ACHN (cell line): ENCODE results near the gene BICD1.

Experiments
- DNase-seq: peaks from one replicate; pipeline ENCODE4 v3.0.0-alpha.2; 2015
- in situ Hi-C: cut with HindIII; loops from 2 replicates; pipeline ENCODE4 v1.10.0; 2017; ENCODE audit warnings: low sequenced_read_pairs, low pct_ligation_motif_present, low pct_unique_long_range_greater_than_20kb

Gene BICD1

DNA sequence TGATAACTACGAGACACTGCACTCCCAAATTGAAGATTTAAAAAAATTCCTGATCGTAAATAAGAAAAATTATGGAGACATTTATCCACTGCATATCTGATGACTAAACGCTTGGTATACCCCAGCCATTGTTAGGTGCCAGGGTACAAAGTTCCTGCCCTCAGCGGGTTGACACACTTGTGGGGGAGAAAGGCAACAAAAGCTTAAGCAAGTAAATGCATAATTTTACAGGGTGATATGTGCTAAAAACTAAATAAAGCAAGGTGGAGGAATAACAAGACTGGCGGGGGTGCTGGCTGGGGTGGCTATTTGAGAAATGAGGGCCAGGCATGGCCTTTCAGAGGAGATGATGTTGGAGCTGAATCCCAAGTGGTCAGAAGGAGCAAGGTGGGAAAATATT, 25.0 kb downstream of the BICD1 start:
- in situ Hi-C loops = no loop called here
- DNase-seq = no peak

DNA sequence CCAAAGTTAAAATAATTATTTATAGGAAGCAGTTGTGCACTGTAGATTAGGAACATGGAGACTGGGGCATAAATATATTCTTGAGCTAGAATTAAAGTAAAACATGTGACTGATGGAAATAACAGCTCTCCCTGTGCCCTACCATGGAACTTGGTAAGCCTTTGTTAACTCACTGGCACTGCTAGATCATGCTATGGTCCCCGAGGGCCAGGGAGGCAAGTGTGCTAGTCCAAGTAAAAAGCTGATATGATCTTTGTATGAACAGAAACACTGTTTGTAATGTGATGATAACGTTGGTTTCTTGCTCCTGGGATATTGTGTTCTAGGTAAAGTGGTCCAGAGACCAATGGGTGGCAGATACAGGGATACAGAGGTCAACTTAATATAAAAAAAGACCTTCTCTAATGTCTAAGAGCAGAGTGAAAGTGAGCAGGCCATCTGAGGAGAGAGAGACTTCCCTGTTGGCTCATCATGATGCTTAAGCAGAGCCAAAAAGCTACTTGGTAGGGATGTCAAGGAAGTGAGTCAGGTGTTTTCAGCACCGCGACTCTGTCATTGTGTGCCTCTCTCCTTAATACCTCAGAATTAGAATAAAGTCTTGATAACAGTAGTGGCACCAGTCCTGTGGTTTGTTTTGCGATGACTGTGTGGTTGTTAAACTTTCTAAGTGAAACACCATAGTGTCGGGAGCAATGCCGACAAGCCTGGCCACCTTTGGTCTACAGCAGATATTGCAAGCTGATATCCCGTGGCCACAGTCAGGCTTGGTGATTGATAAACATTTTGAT, 27.6 kb downstream of the BICD1 start:
- in situ Hi-C loops = no loop called here
- peak; percentile 65 for DNase-seq

DNA sequence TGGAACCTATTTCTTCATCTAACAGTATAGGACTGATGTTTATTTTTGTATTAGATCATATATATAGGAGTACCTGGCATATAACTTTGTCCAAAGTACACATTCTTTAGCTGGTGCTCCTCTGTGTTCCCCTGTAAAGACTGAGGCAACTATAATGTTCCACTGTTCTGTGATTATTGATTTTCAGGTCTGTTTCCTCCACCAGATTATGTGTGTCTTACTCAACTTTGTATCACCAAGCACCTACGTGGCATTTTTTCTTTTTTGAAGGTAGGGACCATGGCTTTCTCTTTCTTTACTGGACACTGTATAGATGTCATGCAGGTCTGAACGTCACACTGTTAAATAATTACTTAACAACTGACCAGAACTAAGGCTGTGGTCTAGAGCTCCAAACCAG, 29.3 kb downstream of the BICD1 start:
- DNase-seq = no peak
- in situ Hi-C loops = no loop called here

DNA sequence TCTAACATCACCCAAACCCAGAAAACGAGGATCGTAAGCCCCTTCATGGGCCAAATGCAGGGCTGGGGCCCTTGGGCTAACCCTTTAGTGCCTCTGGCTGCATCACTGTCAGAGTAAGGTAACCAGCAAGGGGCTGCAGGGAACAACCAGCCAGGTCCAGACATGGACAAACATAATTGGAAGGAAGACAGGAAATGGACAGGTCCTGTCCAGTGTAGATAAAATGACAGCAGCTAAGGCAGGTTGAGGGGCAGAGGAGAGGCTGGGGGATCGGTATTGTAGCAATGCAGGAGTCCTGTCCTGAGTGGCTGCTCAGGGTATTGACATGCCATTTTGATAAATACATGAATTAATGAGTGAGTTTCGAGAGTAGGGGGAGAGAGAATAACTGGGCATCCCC, 29.8 kb downstream of the BICD1 start:
- no peak for DNase-seq
- in situ Hi-C loops = no loop called here

DNA sequence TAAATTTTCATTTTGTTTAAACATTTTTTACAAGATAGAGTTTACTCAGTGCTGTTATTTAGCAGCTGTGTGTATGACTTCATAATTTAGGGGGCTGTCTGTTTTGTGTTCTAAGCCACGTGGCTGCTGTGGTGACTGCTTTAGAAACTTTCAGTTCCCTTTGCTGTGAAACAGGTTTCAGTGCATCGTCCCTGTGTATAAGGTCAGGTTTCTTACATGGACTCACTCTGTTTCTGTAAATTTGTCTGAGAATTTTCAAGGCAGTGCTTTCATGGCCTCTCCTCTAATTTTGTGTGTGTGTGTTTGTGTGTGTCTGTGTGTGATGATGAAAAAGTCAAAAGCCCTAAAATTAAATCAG, 32.4 kb downstream of the BICD1 start:
- in situ Hi-C loops = no loop called here
- DNase-seq = no peak

DNA sequence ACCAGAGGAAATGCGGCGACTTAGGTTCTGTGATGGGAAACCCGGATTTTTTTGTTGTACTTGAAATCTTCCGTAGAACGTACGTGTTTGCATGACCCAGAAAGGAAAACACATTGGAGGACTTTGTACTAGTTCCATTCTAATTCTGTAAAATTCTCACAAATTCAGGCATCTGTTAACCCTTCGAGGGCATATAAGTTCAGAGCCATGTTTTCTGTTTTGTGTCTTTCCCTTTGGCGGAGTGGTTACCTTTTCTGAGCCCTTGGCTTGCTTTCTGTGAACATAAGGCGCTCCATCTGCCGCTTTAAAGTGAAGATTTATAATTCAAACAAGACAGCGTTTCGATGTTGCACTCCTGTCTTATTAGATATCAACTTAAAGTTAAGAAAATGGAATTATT, 34.2 kb downstream of the BICD1 start:
- no peak for DNase-seq
- in situ Hi-C loops = no loop called here

DNA sequence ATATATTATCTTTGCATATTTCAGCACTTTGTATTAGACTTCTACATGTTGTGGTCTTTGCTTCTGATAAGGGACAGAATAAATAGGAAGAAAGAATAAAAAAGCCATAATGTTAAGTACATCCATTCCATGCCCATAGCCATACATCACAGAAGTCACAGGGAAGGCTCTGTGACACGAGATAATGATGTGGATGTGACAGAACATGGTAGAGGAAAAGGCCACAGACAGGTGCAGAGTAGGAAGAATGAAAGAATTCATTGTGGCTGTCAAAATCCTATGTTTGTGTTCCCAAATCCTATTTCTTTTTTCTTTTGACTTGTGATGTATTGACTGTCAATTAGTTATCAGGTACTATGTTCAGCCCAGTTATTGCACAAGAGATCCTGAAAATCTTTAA, 38.4 kb downstream of the BICD1 start:
- in situ Hi-C loops = no loop called here
- no peak for DNase-seq

DNA sequence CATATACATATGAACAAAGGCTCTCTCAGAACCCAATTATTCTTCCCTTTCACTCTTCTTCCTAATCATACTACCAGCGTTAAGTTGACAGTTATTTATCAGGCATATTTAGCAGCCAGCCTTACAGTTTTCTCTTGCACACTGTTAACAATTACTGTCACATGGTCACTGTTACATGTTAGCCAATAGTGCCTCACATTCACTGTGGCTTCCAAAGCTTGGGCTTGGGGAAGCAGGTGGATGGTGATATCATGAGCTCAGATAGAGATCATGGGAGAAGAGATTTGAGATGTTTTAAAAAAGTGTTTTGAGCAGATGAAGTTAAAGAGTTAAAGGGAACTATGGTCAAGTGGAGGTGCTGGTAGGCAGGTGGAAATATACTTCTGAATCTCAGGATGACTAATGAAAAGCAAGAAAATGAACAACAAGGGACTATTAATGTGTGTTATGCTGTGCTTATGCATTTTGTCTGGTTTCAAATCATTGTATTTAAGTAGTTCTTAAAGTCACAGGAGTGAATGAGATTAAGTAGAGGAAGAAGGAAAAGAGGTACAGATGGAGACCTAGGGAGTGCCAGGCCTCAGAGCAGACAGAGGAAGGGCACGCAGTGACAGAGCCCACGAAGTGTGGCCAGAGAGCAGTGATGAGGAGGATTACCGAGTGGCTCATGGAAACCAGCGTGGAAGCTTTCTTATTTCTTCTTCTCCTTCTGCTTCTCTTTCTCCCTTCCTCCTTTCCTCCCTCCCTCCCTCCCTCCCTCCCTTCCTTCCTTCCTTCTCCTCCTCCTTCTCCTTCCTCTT, 39.6 kb downstream of the BICD1 start:
- no peak for DNase-seq
- in situ Hi-C loops = no loop called here

DNA sequence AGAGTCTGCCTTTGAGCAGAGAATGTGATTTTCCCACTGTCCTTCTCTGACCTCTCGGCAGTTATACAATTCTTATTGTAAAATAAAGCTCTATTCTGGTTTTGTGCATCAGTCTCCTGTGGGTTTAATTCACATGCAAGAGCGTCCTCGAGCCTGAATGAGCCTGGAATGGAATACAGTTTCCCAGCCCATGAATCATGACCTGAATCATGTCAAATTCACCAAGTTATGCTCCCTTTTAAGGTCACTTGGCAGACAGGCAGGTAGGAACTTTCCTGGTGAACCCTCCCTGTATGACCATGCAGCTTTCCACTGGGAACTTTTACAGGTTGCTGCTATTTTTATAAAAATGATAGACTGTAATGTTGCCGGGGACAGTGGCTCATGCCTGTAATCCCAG, 41.7 kb downstream of the BICD1 start:
- no peak for DNase-seq
- in situ Hi-C loops = no loop called here

DNA sequence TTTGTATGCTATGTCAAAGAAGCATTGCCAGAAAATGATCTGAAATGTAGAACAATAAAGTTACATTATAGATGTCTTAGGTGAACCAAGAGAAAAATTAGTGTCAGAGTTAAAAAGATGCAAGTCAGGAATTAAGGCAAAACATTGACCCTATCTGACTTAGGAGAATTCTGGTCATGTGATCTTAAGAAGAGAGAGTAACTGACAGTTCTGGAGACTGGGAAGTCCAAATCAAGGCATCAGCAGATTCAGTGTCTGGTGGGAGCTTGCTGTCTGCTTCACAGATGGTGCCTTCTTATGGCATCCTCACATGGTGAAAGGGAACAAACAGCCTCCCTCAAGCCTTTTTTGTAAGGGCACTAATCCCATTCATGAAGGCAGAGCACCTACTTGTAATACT, 42.8 kb downstream of the BICD1 start:
- DNase-seq = no peak
- in situ Hi-C loops = no loop called here

DNA sequence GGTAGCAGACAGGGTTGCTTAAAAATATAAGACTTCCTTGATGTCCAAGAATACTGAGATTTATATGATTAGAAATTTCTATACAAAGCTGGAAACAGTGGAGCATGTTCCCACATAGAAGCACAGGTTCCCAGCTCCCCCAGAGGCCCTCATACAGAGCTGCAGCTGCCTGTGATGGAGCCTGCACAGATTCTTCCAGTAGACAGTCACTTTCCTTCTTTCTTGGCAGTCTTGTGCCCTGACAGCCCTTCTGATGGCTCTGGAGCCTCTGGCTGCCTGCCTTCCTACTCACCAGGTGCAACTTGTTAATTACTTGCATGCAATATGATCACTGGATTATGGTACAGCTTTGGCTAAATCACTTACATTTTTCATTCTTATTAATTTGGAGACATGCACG, 44.4 kb downstream of the BICD1 start:
- in situ Hi-C loops = no loop called here
- no peak for DNase-seq

DNA sequence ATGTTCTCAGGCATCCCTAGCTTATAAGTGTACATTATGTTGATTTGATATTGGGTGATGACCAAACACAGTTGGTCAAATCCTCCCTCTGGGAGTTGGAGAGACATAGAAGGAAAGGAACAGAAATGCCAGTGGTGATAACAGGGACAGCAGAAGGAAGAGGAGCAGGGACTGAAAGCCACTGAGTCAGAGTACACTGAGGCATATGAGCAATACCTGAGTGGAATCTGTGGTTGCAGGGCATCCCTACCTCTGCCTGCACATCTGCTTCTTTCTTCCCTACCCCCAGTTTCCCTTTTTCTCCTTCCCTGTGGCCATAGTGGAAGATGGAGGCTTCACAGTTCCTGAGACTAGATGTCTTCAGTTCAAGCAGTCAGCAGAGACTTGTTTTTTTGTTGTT, 44.9 kb downstream of the BICD1 start:
- in situ Hi-C loops = no loop called here
- DNase-seq = no peak

DNA sequence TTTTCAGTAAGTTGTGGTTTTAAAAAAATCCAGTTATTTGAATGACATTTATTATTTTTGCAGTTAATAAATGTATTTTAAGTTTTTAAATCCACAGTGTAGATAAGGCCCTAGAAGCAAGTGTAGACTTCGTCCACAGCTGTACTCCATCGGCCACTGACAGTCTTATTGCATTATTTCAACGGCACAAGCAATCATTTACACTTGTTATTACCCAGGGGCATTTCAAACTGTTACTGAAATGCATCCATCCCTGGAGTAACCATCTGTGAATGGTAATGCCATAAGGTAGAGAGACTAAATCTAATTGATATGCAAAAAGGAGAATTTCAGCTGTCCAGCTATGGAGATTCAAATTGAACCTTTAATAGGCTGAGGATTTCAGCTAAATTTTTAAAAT, 48.4 kb downstream of the BICD1 start:
- DNase-seq = no peak
- in situ Hi-C loops = no loop called here

DNA sequence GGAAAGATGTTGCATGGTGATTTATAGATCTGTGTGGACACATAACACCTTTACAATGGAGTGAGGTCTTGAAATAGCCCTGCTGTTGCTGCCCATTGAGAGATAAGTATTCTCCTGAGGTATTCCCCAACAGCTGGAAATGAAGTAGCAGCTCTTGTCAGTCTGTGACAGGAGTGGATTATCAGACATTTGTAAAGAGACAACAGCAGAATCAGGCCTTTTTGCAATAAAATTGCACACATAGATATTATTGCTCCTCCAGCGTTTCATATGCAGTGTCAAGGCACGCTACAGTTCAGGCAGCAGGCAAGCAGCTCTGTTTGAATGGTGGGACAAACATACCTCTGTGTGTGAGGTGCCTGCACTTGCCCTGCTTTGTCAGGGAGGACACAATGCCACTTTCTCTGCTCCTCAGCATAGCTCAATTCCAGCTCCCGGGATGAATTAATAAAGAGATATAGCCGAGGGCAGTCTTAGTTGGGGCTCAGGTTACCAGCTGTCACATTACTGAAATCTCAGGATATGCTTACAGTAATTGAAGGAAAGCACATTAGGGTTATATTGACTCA, 49.4 kb downstream of the BICD1 start:
- in situ Hi-C loops = no loop called here
- no peak for DNase-seq

DNA sequence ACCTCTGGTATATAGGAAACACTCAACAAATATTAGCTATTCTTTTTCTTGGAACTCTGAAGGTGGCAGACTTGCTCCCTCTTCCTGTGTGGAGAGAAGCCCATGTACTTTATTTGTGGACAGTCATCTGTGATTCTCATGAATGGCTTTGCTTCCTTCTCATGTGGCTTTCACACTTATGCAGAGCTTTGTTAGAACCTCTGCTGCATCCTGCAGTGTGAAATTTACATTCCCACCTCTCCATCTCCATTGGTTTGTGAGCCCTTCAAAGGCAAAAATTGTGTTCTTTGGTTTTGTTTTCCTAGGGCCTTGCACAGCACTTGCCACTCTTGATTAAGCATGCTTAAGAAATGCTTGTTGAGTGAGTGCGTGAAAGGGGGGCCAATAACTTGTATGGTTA, 51.9 kb downstream of the BICD1 start:
- in situ Hi-C loops = no loop called here
- no peak for DNase-seq

DNA sequence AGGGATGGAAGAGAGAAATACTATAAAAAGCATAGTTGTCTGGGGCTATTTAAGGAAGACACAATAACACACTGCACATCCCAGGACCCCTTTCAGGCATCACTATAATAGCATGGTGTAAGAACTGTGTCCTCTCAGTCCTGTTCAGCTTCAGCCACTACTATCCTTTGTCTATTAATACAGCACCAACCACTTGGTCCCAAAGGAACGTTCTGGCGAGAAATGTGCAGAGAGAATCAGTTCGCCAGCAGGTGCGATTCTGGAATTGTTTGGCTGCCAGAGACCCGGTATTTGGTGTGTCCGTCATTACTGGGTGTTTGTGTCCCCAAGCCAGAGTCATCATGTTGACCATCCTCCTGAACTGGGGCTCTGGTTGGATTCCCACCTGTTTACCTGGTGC, 52.7 kb downstream of the BICD1 start:
- in situ Hi-C loops = no loop called here
- DNase-seq = no peak

DNA sequence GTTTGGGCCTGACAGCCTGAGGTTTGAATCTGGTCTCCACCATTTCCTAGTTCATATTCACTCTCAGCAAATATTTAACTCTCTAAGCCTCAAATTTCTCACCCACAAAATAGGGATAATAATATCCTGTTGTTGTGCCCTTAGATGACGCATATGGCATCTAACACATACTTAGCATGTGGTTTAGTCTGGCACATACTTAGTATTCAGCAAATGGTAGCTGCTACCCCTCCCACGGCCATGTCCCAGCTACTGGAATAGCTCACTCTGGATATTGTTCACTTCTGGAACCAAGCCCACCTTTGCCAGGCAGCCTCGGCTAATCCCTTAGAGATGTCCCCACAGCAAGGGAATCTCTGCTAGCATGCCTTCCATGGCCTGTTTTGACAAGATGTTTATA, 53.3 kb downstream of the BICD1 start:
- DNase-seq = no peak
- in situ Hi-C loops = no loop called here

DNA sequence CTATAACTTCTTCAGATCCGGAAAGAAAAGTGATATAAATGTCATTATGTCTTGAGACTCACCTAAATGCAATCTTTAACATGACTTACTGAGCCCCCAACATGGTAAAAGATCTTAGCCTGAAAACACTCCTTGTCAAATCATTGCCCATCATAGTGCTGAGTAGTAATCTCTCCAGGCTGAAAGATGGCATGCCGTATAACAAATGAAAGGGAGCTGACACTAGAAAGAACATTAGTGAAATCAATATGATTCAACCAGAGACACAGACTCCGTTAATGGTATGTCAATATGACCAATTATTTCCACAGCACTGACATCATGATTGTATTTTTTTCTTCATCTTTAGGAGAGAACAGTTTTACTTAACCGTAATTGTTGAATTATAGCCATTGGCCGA, 54.4 kb downstream of the BICD1 start:
- no peak for DNase-seq
- in situ Hi-C loops = no loop called here

DNA sequence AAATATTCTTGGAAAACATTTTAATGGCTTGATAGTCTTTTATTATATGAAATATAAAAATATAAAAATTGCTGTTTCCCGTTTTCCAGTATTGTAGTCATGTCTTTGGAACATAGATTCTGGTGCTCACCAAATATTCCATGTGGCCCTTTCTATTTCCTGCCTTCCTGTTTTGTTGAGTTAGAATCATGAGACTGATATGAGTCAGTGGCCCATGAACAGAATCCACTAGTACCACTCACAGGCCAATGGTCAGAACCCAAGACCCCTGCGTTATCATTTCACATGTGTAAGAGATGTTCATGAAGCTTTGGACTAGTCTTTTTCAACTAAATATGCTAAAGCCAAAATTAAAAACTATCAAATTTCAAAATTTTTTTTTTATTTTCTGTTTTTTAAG, 56.9 kb downstream of the BICD1 start:
- DNase-seq = peak; percentile 37
- in situ Hi-C loops = no loop called here

DNA sequence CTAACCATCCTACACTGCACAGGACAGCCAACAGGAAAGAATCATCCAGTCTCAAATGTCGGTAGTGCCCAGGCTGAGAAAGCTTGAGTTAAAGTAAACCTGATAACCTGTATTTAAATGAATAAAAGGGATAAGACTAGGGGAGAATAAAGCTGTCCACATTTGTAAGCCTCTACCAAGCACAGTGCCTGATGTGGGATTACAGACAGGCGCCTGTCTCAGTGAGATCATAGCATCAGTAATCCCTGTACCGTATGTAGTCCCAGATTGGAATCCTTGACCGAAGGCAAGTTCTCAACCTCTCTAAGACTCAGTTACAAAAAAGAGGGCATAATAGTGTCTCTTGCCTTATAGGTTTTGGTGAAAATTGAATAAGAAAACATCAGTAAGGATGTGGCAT, 59.9 kb downstream of the BICD1 start:
- no peak for DNase-seq
- in situ Hi-C loops = no loop called here
